ENCODE results near the gene LRRC46. TPM values are rescaled to one million over a fixed set of nuclear protein-coding genes. Genes with fewer than 3 reads are reported as not detected.

LRRC46 gene
- total RNA-seq, 3 donors from 2014 or later: 0.14 to 0.36 TPM; not detected in 1

GRCh38 chr17:47823519-47823918, 8.0 kb upstream of the LRRC46 start:
- no peaks in the 10 kb centered on the region for H3K9me3 ChIP-seq
- no peak overlapping the region for H3K4me3 ChIP-seq
- no peak for DNase-seq
- intact Hi-C loops (cut with DNase I, micrococcal nuclease): no loop called here
- ATAC-seq: no peak
- no peak for TF ChIP-seq CTCF (IDR thresholded peaks at IDR 0.05)
- peaks cover 17% of the 10 kb centered on the region for H3K4me1 ChIP-seq (ENCODE audit: low read depth)
- peaks cover 12% of the 10 kb centered on the region for H3K36me3 ChIP-seq (ENCODE audit: low read depth)

DNA sequence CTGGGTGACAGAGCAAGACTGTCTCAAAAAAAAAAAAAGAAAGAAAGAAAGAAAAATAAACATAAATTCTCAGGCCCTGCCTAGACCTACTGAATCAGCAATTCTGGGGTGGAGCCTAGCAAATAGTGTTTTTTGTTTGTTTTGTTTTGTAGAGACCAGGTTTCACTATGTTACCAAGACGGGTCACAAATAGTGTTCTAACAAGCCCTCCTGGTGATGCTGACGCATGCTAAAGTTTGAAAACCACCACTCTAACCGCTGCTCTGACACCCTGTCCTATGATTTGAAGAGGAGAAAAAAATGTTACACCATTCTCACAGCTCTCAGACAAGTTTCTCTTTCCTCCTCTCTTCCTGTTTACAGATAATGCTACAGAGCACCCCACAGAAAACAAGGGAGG, 1.6 kb upstream of the LRRC46 start:
- DNase-seq (no peak), ATAC-seq (peak; percentile 22)
- no peak for TF ChIP-seq CTCF (IDR thresholded peaks at IDR 0.05)
- Histone ChIP-seq H3K36me3 (ENCODE audit: low read depth) (peaks cover 12% of the 10 kb centered on the region), H3K9me3 (no peaks in the 10 kb centered on the region), H3K4me1 (ENCODE audit: low read depth) (peaks cover 17% of the 10 kb centered on the region), H3K4me3 (no peak overlapping the region)
- intact Hi-C loops (cut with DNase I, micrococcal nuclease): no loop called here

DNA sequence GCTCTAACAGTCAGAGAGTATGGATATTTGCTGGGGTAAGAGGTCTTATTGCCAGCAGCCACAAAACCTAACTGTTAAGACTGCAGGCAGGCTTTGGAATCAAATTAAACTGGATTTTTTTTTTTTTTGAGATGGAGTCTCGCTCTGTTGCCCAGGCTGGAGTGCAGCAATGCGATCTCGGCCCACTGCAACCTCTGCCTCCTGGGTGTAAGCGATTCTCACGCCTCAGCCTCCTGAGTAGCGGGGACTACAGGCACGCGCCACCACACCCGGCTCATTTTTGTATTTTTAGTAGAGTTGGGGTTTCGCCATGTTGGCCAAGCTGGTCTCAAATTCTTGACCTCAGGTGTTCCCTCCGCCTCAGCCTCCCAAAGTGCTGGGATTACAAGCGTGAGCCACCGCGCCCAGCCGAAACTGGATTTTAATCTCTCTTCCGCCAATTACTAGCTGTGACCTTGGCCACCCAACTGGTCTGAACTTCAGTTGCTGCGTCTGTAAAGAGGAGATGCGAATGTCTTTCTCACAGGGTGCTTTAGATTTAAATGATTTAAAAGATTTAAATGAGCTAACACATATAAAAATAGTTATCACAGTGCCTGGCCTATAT, 971 bp upstream of the LRRC46 start:
- H3K9me3 ChIP-seq: no peaks in the 10 kb centered on the region
- peak in 1 of 3 donors; percentile 34 for DNase-seq
- peak overlapping the region; percentile 59 for H3K4me3 ChIP-seq
- peaks cover 17% of the 10 kb centered on the region for H3K4me1 ChIP-seq (ENCODE audit: low read depth)
- ATAC-seq: peak; percentile 7
- intact Hi-C loops (cut with DNase I, micrococcal nuclease): no loop called here
- H3K36me3 ChIP-seq (ENCODE audit: low read depth): peaks cover 12% of the 10 kb centered on the region
- no peak for TF ChIP-seq CTCF (IDR thresholded peaks at IDR 0.05)

DNA sequence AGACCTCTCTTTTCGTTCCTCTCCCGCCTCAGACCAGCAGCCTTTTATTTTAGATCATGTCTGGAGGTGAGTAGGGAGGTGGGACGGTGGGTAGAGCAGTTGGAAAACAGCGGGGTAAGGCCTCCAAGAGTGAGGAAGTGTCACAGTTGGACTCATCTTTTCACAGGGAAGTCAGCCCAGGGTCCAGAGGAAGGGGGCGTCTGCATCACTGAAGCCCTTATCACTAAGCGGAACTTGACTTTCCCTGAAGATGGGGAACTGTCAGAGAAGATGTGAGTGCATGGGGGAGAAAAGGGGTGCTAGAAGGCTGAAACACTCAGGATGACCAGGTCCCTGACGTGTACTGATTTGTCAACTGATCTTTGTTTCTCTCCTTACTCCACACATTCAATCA, 461 bp downstream of the LRRC46 start:
- Histone ChIP-seq H3K4me1 (ENCODE audit: low read depth) (peaks cover 17% of the 10 kb centered on the region), H3K9me3 (no peaks in the 10 kb centered on the region), H3K36me3 (ENCODE audit: low read depth) (peaks cover 4% of the 10 kb centered on the region), H3K4me3 (no peak overlapping the region)
- TF ChIP-seq CTCF (IDR thresholded peaks at IDR 0.05): no peak
- ATAC-seq: no peak
- peak in 1 of 3 donors; percentile 27 for DNase-seq
- intact Hi-C loops (cut with DNase I, micrococcal nuclease): no loop called here

- no peak for TF ChIP-seq CTCF (IDR thresholded peaks at IDR 0.05)
- ATAC-seq (no peak), DNase-seq (no peak)
- H3K4me1 ChIP-seq (ENCODE audit: low read depth): peaks cover 17% of the 10 kb centered on the region
- H3K4me3 ChIP-seq: no peak overlapping the region
- intact Hi-C loops (cut with DNase I, micrococcal nuclease): no loop called here
- no peaks in the 10 kb centered on the region for H3K36me3 ChIP-seq (ENCODE audit: low read depth)
- H3K9me3 ChIP-seq: no peaks in the 10 kb centered on the region
These were observed 3.3 kb downstream of the LRRC46 start for GRCh38 chr17:47834756-47835155.

DNA sequence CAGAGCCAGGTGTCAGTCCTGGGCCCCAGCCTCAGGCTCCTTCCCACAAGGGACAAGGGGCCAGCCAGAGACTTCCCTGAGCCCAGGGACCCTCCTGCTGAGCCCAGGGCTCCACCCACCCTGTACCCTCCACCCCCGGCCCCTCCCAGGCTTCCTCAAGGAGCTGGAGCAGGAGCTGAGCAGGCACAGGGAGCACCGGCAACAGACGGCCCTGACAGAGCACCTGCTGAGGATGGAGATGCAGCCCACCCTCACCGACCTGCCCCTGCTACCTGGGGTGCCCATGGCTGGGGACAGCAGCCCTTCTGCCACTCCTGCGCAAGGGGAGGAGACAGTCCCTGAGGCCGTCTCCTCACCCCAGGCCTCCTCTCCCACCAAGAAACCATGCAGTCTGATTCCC, 5.1 kb downstream of the LRRC46 start:
- DNase-seq: no peak
- H3K4me1 ChIP-seq (ENCODE audit: low read depth): peaks cover 17% of the 10 kb centered on the region
- no peak for ATAC-seq
- no peaks in the 10 kb centered on the region for H3K9me3 ChIP-seq
- no peaks in the 10 kb centered on the region for H3K36me3 ChIP-seq (ENCODE audit: low read depth)
- TF ChIP-seq CTCF (IDR thresholded peaks at IDR 0.05): no peak
- intact Hi-C loops (cut with DNase I, micrococcal nuclease): no loop called here
- H3K4me3 ChIP-seq: no peak overlapping the region

Measured in mucosa of descending colon (tissue), 3 donors.